HEK293 (cell line): ENCODE results near the gene CEP83.

Experiments used
- CTCF ChIP-seq: fragments of 450-650 bp; formaldehyde crosslinking; IDR thresholded peaks from 2 replicates; pipeline ENCODE4 v1.5.1; 2016; ENCODE audit warnings: missing biosample characterization, missing genetic modification characterization
- GFI1B ChIP-seq: fragments of 450-650 bp; formaldehyde crosslinking; IDR thresholded peaks from 2 replicates; pipeline ENCODE4 v1.5.1; 2016; ENCODE audit warnings: missing biosample characterization, missing genetic modification characterization
- ZBTB1 ChIP-seq: fragments of 450-650 bp; formaldehyde crosslinking; IDR thresholded peaks from 2 replicates; pipeline ENCODE4 v1.5.1; 2016; ENCODE audit warnings: missing biosample characterization, missing genetic modification characterization
- ZBTB44 ChIP-seq: fragments of 450-650 bp; IDR thresholded peaks from 2 replicates; pipeline ENCODE4 v1.5.1; 2018; ENCODE audit warnings: missing biosample characterization, mild to moderate bottlenecking, missing genetic modification characterization
- ZFP3 ChIP-seq: fragments of 450-650 bp; formaldehyde crosslinking; IDR thresholded peaks from 2 replicates; pipeline ENCODE4 v1.5.1; 2016; ENCODE audit warnings: low read depth, missing biosample characterization, missing genetic modification characterization
- ZNF23 ChIP-seq: fragments of 450-650 bp; formaldehyde crosslinking; IDR thresholded peaks from 2 replicates; pipeline ENCODE4 v1.5.1; 2016; ENCODE audit warnings: missing biosample characterization, missing genetic modification characterization, borderline replicate concordance
- ZNF24 ChIP-seq: fragments of 450-650 bp; formaldehyde crosslinking; IDR thresholded peaks from 2 replicates; pipeline ENCODE4 v1.5.1; 2016; ENCODE audit warnings: missing biosample characterization, missing genetic modification characterization
- ZNF350 ChIP-seq: fragments of 450-650 bp; formaldehyde crosslinking; IDR thresholded peaks from 2 replicates; pipeline ENCODE4 v1.5.0; 2017; ENCODE audit warnings: missing biosample characterization, mild to moderate bottlenecking, missing genetic modification characterization
- ZNF423 ChIP-seq: fragments of 450-650 bp; formaldehyde crosslinking; IDR thresholded peaks from 2 replicates; pipeline ENCODE4 v1.5.1; 2016; ENCODE audit warnings: missing biosample characterization, missing genetic modification characterization
- ZNF544 ChIP-seq: fragments of 450-650 bp; formaldehyde crosslinking; IDR thresholded peaks from 2 replicates; pipeline ENCODE4 v1.5.0; 2017; ENCODE audit warnings: missing biosample characterization, missing genetic modification characterization
- ZNF560 ChIP-seq: fragments of 450-650 bp; formaldehyde crosslinking; IDR thresholded peaks from 2 replicates; pipeline ENCODE4 v1.5.1; 2017; ENCODE audit warnings: missing biosample characterization, missing genetic modification characterization, borderline replicate concordance
- TF ChIP-seq, protein P1 (sequence below): fragments of 450-650 bp; formaldehyde crosslinking; IDR thresholded peaks from 2 replicates; pipeline ENCODE4 v1.5.1; 2017; ENCODE audit warnings: missing biosample characterization, mild to moderate bottlenecking, missing genetic modification characterization, moderate library complexity

GRCh38 chr12:94297876-94298505, 161.7 kb downstream of the CEP83 start:
- TF ChIP-seq, protein P1, sequence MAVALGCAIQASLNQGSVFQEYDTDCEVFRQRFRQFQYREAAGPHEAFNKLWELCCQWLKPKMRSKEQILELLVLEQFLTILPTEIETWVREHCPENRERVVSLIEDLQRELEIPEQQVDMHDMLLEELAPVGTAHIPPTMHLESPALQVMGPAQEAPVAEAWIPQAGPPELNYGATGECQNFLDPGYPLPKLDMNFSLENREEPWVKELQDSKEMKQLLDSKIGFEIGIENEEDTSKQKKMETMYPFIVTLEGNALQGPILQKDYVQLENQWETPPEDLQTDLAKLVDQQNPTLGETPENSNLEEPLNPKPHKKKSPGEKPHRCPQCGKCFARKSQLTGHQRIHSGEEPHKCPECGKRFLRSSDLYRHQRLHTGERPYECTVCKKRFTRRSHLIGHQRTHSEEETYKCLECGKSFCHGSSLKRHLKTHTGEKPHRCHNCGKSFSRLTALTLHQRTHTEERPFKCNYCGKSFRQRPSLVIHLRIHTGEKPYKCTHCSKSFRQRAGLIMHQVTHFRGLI (tag by site-specific recombination) = no peak
- TF ChIP-seq ZFP3 (tag by site-specific recombination) = no peak
- TF ChIP-seq ZNF423 = no peak
- no peak for TF ChIP-seq ZNF560 (tag by site-specific recombination)
- TF ChIP-seq ZNF544 (tag by site-specific recombination) = no peak
- TF ChIP-seq ZNF23 (tag by site-specific recombination) = no peak
- no peak for TF ChIP-seq ZNF24 (tag by site-specific recombination)
- TF ChIP-seq CTCF = no peak
- TF ChIP-seq ZNF350 (tag by site-specific recombination) = no peak
- no peak for TF ChIP-seq ZBTB44
- TF ChIP-seq GFI1B (tag by site-specific recombination) = no peak
- no peak for TF ChIP-seq ZBTB1
